Measurements from ENCODE around the gene UTP20.

The UTP20 gene

DNA sequence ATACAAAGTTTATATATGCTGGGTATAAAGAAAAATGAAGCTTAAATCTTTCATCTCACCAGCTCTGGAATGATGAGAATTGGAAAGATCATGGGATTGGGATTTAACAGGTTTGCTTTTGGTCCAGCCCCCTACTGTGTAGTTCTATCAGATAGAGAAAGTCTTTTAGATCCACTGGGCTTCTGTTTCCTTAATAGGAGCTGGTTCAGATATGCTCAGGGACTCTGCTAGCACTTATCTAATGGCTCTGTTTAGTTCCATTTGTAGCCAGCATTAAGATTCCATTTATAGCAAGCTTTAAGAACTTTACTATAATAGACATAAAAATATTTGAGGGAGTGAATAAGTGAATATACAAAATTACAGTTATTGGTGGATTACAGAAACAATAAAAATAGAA is 42.6 kb downstream of the UTP20 start:
- DNase-seq (ENCODE audit: insufficient read length, low spot score), result no peak
- TF ChIP-seq, protein P1, sequence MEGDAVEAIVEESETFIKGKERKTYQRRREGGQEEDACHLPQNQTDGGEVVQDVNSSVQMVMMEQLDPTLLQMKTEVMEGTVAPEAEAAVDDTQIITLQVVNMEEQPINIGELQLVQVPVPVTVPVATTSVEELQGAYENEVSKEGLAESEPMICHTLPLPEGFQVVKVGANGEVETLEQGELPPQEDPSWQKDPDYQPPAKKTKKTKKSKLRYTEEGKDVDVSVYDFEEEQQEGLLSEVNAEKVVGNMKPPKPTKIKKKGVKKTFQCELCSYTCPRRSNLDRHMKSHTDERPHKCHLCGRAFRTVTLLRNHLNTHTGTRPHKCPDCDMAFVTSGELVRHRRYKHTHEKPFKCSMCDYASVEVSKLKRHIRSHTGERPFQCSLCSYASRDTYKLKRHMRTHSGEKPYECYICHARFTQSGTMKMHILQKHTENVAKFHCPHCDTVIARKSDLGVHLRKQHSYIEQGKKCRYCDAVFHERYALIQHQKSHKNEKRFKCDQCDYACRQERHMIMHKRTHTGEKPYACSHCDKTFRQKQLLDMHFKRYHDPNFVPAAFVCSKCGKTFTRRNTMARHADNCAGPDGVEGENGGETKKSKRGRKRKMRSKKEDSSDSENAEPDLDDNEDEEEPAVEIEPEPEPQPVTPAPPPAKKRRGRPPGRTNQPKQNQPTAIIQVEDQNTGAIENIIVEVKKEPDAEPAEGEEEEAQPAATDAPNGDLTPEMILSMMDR (IDR thresholded peaks at IDR 0.05; ENCODE audit: insufficient read depth, missing control alignments), result no peak
- FAIRE-seq, result no peak

DNA sequence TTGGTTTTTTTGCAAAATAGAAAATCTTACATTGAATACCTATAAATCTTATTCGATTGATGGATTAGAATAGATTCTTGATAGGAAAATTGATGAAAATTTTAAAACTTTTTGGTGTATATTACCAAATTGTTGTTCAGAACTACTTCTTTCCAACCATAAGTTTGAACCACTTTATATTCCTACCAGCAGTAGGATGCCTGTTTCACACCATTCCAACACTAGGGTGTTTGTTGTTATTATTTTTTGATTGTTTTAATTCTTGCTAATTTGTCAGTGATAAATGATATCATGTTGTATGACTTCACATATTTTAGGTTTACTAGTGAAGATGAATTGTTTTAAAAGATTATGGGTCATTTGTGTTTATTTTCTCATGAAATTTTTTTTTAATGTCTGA is 43.4 kb downstream of the UTP20 start:
- no peak for DNase-seq (ENCODE audit: insufficient read length, low spot score)
- TF ChIP-seq, protein P1 (IDR thresholded peaks at IDR 0.05; ENCODE audit: insufficient read depth, missing control alignments), result no peak
- no peak for FAIRE-seq

DNA sequence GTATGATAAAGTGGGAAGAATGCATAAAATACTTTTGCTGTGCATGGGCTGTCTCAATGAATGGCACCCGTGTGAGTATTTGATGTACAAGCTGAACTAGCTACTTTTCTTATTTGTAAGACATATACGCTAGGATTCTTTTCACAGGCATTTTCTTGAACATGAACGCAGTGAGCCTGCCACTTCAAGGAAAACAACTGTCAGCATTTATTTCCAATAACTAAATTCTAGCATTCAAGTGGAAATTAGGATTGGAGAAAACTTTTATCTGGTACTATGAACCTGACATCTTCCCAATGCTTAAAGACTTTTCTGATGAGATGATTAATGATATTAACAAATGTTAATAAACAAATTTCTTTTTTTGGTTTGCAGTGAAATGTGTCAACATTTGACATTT is 45.7 kb downstream of the UTP20 start:
- TF ChIP-seq, protein P1 (IDR thresholded peaks at IDR 0.05; ENCODE audit: insufficient read depth, missing control alignments), result no peak
- DNase-seq (ENCODE audit: insufficient read length, low spot score), result no peak
- FAIRE-seq, result no peak

DNA sequence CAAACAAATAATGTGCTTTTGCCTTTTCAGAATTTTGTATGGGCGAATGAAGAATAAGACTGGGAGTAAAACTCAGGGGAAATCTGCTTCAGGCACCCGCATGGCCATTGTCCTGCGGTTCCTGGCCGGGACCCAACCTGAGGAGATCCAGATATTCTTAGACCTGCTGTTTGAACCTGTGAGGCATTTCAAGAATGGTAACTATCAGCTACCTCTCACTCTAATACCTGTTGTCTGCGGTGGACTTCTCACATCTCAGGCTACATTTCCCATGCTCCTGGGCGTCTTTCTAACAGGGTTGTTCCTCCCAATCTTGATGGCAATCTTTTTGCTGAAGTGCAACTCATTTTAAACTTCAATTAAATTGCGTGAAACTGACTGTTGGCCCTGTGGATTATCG is 47.1 kb downstream of the UTP20 start:
- TF ChIP-seq, protein P1 (IDR thresholded peaks at IDR 0.05; ENCODE audit: insufficient read depth, missing control alignments), result no peak
- FAIRE-seq, result no peak
- no peak for DNase-seq (ENCODE audit: insufficient read length, low spot score)

DNA sequence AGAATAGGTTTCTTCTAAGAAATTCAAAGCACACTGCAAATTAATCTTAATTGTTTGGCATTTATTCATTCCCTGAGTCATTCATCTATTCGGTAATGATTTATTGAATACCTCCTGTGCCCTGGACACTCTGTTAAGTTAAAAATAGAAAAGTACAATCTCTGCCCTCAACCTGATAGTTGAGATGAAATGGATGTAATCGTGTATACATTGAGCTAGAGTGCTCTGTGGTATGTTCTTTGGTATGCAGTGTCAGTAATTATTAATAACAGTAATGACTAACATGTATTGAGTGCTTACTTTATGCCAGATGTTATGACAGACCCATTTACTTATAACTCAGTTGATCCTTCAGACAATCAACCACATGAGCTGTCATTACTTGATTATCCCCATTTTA is 47.6 kb downstream of the UTP20 start:
- no peak for DNase-seq (ENCODE audit: insufficient read length, low spot score)
- TF ChIP-seq, protein P1 (IDR thresholded peaks at IDR 0.05; ENCODE audit: insufficient read depth, missing control alignments), result no peak
- FAIRE-seq, result peak; percentile 44

DNA sequence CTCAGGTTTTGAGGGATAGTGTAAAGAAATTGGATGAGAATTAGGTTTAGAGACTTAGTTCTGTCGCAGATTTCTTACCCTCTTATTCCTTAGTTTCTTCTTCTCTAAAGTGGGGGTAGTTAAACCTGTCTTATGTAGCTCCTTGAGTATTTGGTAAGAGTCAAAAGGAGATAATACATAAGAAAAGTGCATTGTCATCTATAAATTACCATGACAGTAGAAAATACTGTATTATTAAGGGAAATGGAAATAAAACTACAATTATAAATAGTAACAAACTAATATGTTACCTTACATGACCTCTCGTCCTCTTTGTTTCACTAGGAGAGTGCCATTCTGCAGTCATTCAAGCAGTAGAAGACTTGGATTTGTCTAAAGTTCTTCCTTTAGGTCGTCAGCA is 49.0 kb downstream of the UTP20 start:
- TF ChIP-seq, protein P1 (IDR thresholded peaks at IDR 0.05; ENCODE audit: insufficient read depth, missing control alignments), result no peak
- DNase-seq (ENCODE audit: insufficient read length, low spot score) (no peak), FAIRE-seq (no peak)

DNA sequence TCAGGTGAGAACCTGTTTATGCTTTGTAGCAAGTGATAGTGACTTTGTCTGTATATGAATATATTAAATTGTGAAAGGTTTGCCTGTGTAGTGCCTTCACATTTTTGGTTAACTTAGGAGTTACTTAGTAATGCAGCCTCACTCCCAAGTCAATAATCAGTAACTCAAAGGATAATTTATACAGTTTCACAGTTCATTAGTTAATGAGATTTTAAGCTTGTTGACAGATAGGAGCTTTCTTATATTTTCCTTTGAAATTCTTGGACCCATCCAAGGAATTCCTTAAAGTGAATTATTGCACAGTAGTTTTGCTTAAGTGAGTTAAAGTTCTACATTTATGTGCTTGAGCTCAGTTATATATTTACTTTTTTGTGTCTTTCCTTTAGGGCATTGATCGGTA is 50.7 kb downstream of the UTP20 start:
- FAIRE-seq (no peak), DNase-seq (ENCODE audit: insufficient read length, low spot score) (no peak)
- TF ChIP-seq, protein P1 (IDR thresholded peaks at IDR 0.05; ENCODE audit: insufficient read depth, missing control alignments), result no peak

Data from D721Med (cell line).